Cardiac muscle cell (in vitro differentiated cells and primary cell): ENCODE measurements around the gene RHBDD1. TPM values are rescaled to one million over a fixed set of nuclear protein-coding genes. Genes with fewer than 3 reads are reported as not detected.

Source experiments
- DNase-seq, 2 donors: peaks; one replicate each; pipeline versions ENCODE4 v3.0.0 to v3.0.0-alpha.2; 2010 to 2017; ENCODE audit warnings: low read depth in 1 of 2, low spot score in 1 of 2
- H3K27ac ChIP-seq: fragments of 200-600 bp; sonication (generic); 2 replicates; pipeline ENCODE4 v1.5.1; 2016
- H3K27me3 ChIP-seq: fragments of 200-600 bp; sonication (generic); 2 replicates; pipeline ENCODE4 v1.6.0; 2016; ENCODE audit warnings: control low read depth
- H3K36me3 ChIP-seq: fragments of 200-600 bp; sonication (generic); 2 replicates; pipeline ENCODE4 v1.5.1; 2016; ENCODE audit warnings: control low read depth
- H3K4me1 ChIP-seq: fragments of 200-600 bp; sonication (generic); 2 replicates; pipeline ENCODE4 v1.8.1; 2017; ENCODE audit warnings: low read depth, mild to moderate bottlenecking, mixed run types
- H3K4me3 ChIP-seq: fragments of 200-600 bp; sonication (generic); 2 replicates; pipeline ENCODE4 v1.5.1; 2016; ENCODE audit warnings: mild to moderate bottlenecking
- H3K9me3 ChIP-seq: fragments of 200-600 bp; sonication (generic); 2 replicates; pipeline ENCODE4 v1.5.1; 2017; ENCODE audit warnings: low read depth, mild to moderate bottlenecking, control low read depth
- polyA plus RNA-seq: library from polyadenylated mRNA; unstranded; fragments of >200 nt; fragmentation: Nextera tagmentation; extraction: Ambion mirVana; gene quantifications from 2 replicates; pipeline ENCODE4 v1.2.1, GENCODE V29; 2016
- total RNA-seq: library from RNA; depleted of rRNA; stranded (reverse); fragments of >200 nt; gene quantifications from 2 replicates; pipeline ENCODE4 v1.2.3, GENCODE V29; 2016
- TF ChIP-seq, protein P1 (sequence below): IDR thresholded peaks from 2 replicates; pipeline ENCODE4 v1.5.1; 2012; ENCODE audit warnings: low read depth, mild to moderate bottlenecking, low read length

RHBDD1 gene
- total and polyA plus RNA-seq, 2 experiments from 2014 or later = 6.3 to 12.9 TPM

DNA sequence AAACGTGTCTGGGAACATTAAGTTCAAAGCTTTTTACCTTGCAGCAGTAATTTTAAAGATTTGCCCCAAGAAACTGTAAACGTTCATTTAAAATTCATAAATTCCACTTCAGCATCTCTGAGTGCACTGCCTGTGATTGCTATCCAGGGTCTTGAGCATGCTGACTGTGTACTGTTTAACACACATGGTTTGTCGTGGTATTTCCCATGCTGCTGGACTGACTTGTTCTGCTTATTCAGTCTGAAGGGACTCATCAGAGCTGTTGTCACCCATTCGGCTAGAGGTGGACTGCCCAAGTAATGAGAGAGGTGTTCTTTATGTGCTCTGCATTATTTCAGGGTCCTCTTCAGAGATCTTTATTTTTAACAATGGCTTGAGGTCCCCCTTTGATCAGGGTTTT, 53.1 kb downstream of the RHBDD1 start:
- H3K27ac ChIP-seq = no peak overlapping the region
- no peaks in the 10 kb centered on the region for H3K36me3 ChIP-seq
- DNase-seq = no peak
- no peaks in the 10 kb centered on the region for H3K27me3 ChIP-seq
- no peaks in the 10 kb centered on the region for H3K9me3 ChIP-seq
- H3K4me3 ChIP-seq = no peak overlapping the region
- H3K4me1 ChIP-seq = no peaks in the 10 kb centered on the region
- TF ChIP-seq, protein P1, sequence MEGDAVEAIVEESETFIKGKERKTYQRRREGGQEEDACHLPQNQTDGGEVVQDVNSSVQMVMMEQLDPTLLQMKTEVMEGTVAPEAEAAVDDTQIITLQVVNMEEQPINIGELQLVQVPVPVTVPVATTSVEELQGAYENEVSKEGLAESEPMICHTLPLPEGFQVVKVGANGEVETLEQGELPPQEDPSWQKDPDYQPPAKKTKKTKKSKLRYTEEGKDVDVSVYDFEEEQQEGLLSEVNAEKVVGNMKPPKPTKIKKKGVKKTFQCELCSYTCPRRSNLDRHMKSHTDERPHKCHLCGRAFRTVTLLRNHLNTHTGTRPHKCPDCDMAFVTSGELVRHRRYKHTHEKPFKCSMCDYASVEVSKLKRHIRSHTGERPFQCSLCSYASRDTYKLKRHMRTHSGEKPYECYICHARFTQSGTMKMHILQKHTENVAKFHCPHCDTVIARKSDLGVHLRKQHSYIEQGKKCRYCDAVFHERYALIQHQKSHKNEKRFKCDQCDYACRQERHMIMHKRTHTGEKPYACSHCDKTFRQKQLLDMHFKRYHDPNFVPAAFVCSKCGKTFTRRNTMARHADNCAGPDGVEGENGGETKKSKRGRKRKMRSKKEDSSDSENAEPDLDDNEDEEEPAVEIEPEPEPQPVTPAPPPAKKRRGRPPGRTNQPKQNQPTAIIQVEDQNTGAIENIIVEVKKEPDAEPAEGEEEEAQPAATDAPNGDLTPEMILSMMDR = no peak

DNA sequence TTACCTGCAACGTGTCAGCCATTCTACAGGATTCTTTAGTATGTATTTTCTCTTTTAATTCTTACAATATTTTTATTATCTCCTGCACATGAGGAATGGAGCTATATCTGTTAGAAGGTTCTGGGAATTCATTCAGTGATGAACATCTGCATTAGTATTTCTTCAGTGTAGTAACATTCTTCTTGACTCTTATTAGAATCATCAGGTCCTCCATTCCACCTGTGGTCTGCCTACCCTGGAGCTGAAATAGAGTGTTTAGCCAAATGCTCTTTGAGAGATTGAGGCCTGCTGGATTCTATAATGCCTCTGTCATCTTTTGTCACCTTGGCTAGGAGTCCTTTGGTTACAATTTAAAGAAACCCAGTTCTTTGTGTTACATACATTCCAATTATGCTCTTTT, 54.4 kb downstream of the RHBDD1 start:
- Histone ChIP-seq H3K4me1 (no peaks in the 10 kb centered on the region), H3K4me3 (no peak overlapping the region), H3K9me3 (no peaks in the 10 kb centered on the region), H3K27me3 (no peaks in the 10 kb centered on the region), H3K27ac (no peak overlapping the region), H3K36me3 (no peaks in the 10 kb centered on the region)
- DNase-seq = no peak
- TF ChIP-seq, protein P1 = no peak

DNA sequence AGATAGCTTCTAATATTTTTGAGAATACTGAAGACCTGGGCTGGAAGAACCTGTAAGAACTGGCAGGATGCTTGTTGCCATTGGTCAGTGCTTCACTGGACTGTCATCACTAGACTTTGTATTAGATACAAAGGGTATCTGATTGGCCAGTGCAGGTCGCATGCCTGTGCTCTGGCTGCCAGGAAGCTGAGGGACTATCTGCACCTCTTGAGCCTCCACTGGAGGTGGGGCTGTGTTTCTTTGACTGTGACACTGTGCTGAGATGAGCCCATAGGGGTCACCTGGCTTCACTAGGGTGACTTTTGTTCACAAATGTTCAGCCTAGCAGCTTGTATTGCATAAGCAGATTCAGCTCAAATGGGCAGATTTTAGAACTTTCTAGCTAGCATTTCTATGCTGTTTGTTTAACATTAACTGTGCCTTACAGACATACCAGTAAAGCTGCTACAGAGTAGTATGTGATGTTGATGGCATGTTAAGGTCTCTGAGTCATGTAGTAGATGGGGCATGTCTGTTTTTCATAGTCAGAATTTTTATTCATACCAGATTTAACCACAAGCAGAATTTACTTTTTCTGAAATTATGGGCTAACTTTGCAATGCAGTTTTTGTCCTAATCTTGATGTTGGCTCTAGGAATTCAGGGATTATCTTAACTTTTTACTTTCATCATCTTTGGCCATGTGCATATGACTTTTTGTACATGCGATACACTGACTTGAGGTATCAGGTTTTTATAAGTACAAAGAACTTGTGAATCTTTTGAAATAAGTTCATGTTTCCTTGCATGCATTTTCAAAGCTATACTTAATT, 56.1 kb downstream of the RHBDD1 start:
- DNase-seq = peak in 1 of 2 donors; percentile 65
- Histone ChIP-seq H3K36me3 (no peaks in the 10 kb centered on the region), H3K4me3 (no peak overlapping the region), H3K9me3 (no peaks in the 10 kb centered on the region), H3K27ac (no peak overlapping the region), H3K27me3 (no peaks in the 10 kb centered on the region), H3K4me1 (no peaks in the 10 kb centered on the region)
- TF ChIP-seq, protein P1 = no peak

DNA sequence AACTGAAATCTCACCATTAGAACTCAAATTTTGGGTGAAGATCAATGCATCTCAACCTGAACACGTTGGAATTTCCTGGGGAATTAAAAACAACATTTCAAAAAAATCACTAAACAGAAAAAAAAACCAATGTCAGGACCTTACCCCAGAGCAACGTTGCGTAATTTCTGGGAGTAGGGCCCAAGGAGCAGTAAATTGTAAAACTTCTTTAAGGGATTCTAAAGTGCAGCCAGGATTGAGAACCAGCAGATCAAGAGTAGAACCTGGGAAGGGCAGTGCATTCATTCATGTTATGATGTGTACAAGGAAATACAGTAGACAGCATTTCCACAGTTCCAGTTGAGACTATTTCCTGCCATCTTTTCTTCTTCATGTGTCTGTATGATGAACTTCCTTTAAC, 56.9 kb downstream of the RHBDD1 start:
- Histone ChIP-seq H3K9me3 (no peaks in the 10 kb centered on the region), H3K4me3 (no peak overlapping the region), H3K36me3 (no peaks in the 10 kb centered on the region), H3K4me1 (no peaks in the 10 kb centered on the region), H3K27ac (no peak overlapping the region), H3K27me3 (no peaks in the 10 kb centered on the region)
- TF ChIP-seq, protein P1 = no peak
- peak in 1 of 2 donors; percentile 68 for DNase-seq

DNA sequence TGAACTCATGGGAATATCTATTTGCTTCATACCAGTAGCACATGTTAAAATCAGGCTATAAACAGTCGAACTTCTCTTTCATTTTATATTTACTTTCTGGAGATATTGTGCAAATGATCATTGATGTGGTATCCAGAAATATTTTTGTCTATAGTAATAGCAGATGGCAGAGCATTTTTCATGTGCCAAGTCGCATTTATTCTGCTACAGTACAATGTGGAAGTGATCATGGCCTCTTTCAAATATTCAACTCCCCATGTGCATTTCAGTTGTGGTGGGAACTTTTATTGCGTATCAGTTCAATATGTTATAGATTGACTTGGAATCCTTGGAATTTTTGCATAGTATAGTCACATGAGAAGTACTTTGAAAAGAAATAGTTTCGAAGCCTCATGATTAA, 57.4 kb downstream of the RHBDD1 start:
- H3K27ac ChIP-seq = no peak overlapping the region
- no peaks in the 10 kb centered on the region for H3K27me3 ChIP-seq
- TF ChIP-seq, protein P1 = no peak

More for the DNA sequence above, 57.4 kb downstream of the RHBDD1 start:
- Histone ChIP-seq H3K36me3 (no peaks in the 10 kb centered on the region), H3K9me3 (no peaks in the 10 kb centered on the region), H3K4me3 (no peak overlapping the region), H3K4me1 (no peaks in the 10 kb centered on the region)
- DNase-seq = no peak
